ENCODE data around the gene DEDD. TPM values are rescaled to one million over a fixed set of nuclear protein-coding genes. Genes with fewer than 3 reads are reported as not detected.

DEDD gene
- total and polyA plus RNA-seq, 2 of the 13 experiments (the other 11 are each of a cell fraction or from before 2014, with no cell fraction given), result 12.6 to 27.8 TPM

DNA sequence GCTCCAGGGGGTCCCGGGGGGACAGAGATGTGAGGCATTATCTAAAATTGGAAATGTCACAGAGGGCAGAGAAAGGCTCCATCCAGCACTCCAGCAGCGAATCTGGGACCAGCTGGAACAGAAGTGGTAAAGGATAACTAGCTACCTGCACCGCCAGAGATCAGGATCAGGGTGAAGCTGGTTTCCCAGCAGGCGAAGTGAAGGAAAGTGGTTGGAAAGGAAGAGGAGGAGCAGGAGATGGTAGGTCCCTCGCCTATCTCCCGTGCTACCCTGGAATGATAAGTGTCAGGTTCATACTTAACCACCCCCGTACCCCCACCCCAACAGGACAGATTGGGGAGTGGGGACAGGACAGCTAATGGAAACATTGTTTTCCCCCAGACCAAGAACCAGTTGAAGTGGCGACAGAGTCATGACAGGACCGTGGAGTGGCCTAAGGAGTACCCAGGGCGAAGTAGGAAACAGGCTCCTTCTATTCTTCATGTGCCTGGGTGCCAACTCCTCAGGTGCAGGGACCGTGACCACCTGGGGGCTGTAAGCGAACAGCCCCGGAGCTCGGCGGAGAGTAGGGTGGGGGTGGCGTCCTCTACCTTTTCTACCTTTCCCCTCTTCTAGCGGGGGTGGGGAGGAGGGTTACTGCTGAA is 44.1 kb upstream of the DEDD start (continued):
- TF ChIP-seq, protein P1, sequence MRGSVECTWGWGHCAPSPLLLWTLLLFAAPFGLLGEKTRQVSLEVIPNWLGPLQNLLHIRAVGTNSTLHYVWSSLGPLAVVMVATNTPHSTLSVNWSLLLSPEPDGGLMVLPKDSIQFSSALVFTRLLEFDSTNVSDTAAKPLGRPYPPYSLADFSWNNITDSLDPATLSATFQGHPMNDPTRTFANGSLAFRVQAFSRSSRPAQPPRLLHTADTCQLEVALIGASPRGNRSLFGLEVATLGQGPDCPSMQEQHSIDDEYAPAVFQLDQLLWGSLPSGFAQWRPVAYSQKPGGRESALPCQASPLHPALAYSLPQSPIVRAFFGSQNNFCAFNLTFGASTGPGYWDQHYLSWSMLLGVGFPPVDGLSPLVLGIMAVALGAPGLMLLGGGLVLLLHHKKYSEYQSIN (CRISPR knock-in tag; IDR thresholded peaks at IDR 0.05; ENCODE audit: borderline replicate concordance), result 0 out of 2 replicates have a peak, but pooled peaks have one; percentile 9
- TF ChIP-seq MED13 (CRISPR knock-in tag; IDR thresholded peaks at IDR 0.05) (0 out of 2 replicates have a peak, but pooled peaks have one; percentile 1), ZNF234 (CRISPR knock-in tag; conservative IDR thresholded peaks at IDR 0.05) (no peak), FOXM1 (CRISPR knock-in tag; IDR thresholded peaks at IDR 0.05) (no peak), ZNF10 (CRISPR knock-in tag; IDR thresholded peaks at IDR 0.05; ENCODE audit: borderline replicate concordance, low read depth) (no peak)
- TF ChIP-seq, protein P2, sequence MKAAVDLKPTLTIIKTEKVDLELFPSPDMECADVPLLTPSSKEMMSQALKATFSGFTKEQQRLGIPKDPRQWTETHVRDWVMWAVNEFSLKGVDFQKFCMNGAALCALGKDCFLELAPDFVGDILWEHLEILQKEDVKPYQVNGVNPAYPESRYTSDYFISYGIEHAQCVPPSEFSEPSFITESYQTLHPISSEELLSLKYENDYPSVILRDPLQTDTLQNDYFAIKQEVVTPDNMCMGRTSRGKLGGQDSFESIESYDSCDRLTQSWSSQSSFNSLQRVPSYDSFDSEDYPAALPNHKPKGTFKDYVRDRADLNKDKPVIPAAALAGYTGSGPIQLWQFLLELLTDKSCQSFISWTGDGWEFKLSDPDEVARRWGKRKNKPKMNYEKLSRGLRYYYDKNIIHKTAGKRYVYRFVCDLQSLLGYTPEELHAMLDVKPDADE (CRISPR knock-in tag; IDR thresholded peaks at IDR 0.05), result no peak

DNA sequence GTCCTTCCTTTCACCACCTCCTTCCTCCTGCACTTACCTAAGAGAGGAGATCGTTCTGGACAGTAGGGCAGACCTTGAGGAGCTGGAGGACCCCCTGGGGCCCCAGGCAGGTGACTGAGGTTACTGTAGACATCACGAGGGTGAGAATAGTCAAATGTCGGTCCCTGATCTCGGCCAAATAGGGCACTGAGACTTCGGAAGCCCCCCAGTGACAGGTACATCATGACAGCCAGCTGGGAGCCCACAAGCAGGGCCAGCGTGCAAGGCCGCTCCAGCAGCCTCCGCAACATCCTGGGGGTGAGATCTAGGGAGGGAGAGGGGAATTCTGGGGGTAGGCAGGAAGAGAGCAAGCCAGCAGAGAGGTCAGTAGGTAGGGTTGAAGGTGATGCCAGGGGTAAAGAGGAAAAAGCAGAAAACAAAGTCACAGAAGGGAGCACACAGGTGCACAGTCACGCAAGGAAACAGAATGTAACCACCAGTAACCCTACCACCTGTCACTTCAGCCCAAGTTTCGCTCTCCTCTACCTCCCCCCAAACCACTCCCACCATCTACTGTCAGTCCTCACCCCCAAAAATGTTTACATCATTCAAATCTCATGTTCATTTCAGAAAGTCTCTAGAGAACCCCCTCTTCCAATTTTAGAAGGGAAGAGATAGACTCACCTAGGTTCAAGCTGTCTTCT is 43.4 kb upstream of the DEDD start:
- Histone ChIP-seq H3K27me3 (ENCODE audit: control insufficient read depth in 1 of 2, insufficient read depth in 2 of 2, low read length in 2 of 2) (no peaks in the 10 kb centered on the region; a peak in 1 of 5 replicates), H3K4me1 (ENCODE audit: insufficient read depth, low read length) (peaks cover 19% of the 10 kb centered on the region), H3K79me2 (ENCODE audit: insufficient read depth, low read length) (peaks cover 10% of the 10 kb centered on the region), H2AFZ (ENCODE audit: low read length) (no peak overlapping the region), H3K4me2 (ENCODE audit: low read depth, low read length) (peak overlapping the region; percentile 96), H3K4me3 (replicated peaks in 1 of 3; ENCODE audit: insufficient read depth in 1 of 3, low read depth in 2 of 3, low read length in 3 of 3) (peak overlapping the region; percentile 83 to 92 (median 83); a peak in 4 of 6 replicates), H3K9me3 (ENCODE audit: low read length) (no peaks in the 10 kb centered on the region), H3K9ac (ENCODE audit: insufficient read depth, low read depth, low read length) (peak overlapping the region; percentile 84; the same call in 1 of the 2 replicates), H3K36me3 (replicated peaks in 1 of 2; ENCODE audit: control insufficient read depth in 1 of 2, insufficient read depth in 2 of 2, low read length in 2 of 2) (peaks cover 5 to 36% of the 10 kb centered on the region in 2 experiments), H4K20me1 (ENCODE audit: insufficient read depth, low read length) (no peaks in the 10 kb centered on the region), H3K27ac (ENCODE audit: extremely low read length, insufficient read depth, low read length) (no peak overlapping the region)
- ChIA-PET CTCF (ENCODE audit: low intra/inter-chr PET ratio, low total read pairs) (no interaction called here), POLR2A (interaction anchor here (0.9 to 2.1 kb wide), 5 partner anchors 10 to 48 kb away, joined by 4 to 27 read pairs (median 4); partner anchors contain the start of genes ADAMTS4, APOA2, PPOX and UFC1)
- intact Hi-C loops (cut with micrococcal nuclease; ENCODE audit: unreplicated experiment) (no loop called here), in situ Hi-C loops (cut with HindIII; ENCODE audit: extremely low pct_ligation_motif_present, low pct_unique_long_range_greater_than_20kb) (no loop called here)
- BruUV-seq (replicated peaks), result TSS peak; percentile 56
- ATAC-seq, result no peak
- no peak for TF ChIP-seq CCAR2 (optimal IDR thresholded peaks at IDR 0.05; ENCODE audit: low read depth, low read length)
- no peak for TF ChIP-seq ATF7 (IDR thresholded peaks at IDR 0.05)
- TF ChIP-seq ATF7 (CRISPR knock-in tag; IDR thresholded peaks at IDR 0.05), result no peak
- TF ChIP-seq, protein P3, sequence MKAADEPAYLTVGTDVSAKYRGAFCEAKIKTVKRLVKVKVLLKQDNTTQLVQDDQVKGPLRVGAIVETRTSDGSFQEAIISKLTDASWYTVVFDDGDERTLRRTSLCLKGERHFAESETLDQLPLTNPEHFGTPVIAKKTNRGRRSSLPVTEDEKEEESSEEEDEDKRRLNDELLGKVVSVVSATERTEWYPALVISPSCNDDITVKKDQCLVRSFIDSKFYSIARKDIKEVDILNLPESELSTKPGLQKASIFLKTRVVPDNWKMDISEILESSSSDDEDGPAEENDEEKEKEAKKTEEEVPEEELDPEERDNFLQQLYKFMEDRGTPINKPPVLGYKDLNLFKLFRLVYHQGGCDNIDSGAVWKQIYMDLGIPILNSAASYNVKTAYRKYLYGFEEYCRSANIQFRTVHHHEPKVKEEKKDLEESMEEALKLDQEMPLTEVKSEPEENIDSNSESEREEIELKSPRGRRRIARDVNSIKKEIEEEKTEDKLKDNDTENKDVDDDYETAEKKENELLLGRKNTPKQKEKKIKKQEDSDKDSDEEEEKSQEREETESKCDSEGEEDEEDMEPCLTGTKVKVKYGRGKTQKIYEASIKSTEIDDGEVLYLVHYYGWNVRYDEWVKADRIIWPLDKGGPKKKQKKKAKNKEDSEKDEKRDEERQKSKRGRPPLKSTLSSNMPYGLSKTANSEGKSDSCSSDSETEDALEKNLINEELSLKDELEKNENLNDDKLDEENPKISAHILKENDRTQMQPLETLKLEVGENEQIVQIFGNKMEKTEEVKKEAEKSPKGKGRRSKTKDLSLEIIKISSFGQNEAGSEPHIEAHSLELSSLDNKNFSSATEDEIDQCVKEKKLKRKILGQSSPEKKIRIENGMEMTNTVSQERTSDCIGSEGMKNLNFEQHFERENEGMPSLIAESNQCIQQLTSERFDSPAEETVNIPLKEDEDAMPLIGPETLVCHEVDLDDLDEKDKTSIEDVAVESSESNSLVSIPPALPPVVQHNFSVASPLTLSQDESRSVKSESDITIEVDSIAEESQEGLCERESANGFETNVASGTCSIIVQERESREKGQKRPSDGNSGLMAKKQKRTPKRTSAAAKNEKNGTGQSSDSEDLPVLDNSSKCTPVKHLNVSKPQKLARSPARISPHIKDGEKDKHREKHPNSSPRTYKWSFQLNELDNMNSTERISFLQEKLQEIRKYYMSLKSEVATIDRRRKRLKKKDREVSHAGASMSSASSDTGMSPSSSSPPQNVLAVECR (CRISPR knock-in tag; IDR thresholded peaks at IDR 0.05; ENCODE audit: borderline replicate concordance), result 0 out of 2 replicates have a peak, but pooled peaks have one; percentile 23
- no peak for FAIRE-seq
- WGBS (ENCODE audit: low lambda C conversion rate), result 98% methylated on average over 10 of the region's 10 CpGs
- no peak for DNase-seq (ENCODE audit: low spot score)

Data from HepG2 (cell line).